Esophagus squamous epithelium (tissue), 5 donors: ENCODE measurements around the gene FOXD4L6. TPM values are rescaled to one million over a fixed set of nuclear protein-coding genes. Genes with fewer than 3 reads are reported as not detected.
"Not testable (repeated sequence)": the region's sequence is repeated elsewhere in the genome, so short reads cannot be mapped to it uniquely, and the experiment has no call there.

Experiments
- DNase-seq: peaks from one replicate; lab custom pipeline; 2025; lab: John Stamatoyannopoulos, UW
- H3K27ac ChIP-seq, 4 donors: fragments of 200-600 bp; sonication (generic); one replicate each; pipeline ENCODE4 v1.5.1; 2016 to 2019; ENCODE audit warnings: mild to moderate bottlenecking in 1 of 4
- H3K27me3 ChIP-seq, 4 donors: fragments of 200-600 bp; sonication (generic); 1 replicate in 3 of 4; 2 replicates in 1 of 4; pipeline versions ENCODE4 v1.5.1 to v1.6.0; 2017 to 2021; ENCODE audit warnings: antibody characterized with exemption in 1 of 4
- H3K36me3 ChIP-seq, 3 donors: fragments of 200-600 bp; sonication (generic); one replicate each; pipeline ENCODE4 v1.5.1; 2016 to 2019
- H3K4me1 ChIP-seq, 3 donors: fragments of 200-600 bp; sonication (generic); one replicate each; pipeline ENCODE4 v1.5.1; 2017 to 2019
- H3K4me3 ChIP-seq, 4 donors: fragments of 200-600 bp; sonication (generic); 1 replicate in 3 of 4; 2 replicates in 1 of 4; pipeline ENCODE4 v1.5.1; 2016 to 2019; ENCODE audit warnings: mild to moderate bottlenecking in 2 of 4, moderate library complexity in 1 of 4
- H3K9me3 ChIP-seq, 3 donors: fragments of 200-600 bp; sonication (generic); one replicate each; pipeline ENCODE4 v1.5.1; 2016 to 2019
- WGBS, 2 donors: methylation state at CpG; one replicate each; pipeline ENCODE4 v1.1.5; 2018; 5-methylcytosine and 5-hydroxymethylcytosine counted together
- intact Hi-C: fragments of 100-400 bp; cut with DNase I; formaldehyde crosslinking; loops from one replicate; pipeline ENCODE4 v1.15.0; 2022
- total RNA-seq, 4 donors: library from RNA; depleted of rRNA; stranded (reverse); fragments of >200 nt; gene quantifications; one replicate each; pipeline ENCODE4 v1.1.0, GENCODE V29; 2016
- donor health status: DM: yes; HTN: yes; CAD: no.

The FOXD4L6 gene
- total RNA-seq, 4 donors from 2014 or later = 0.38 TPM; not detected in 3

GRCh38 chr9:41119311-41119710 is 9.2 kb downstream of the FOXD4L6 start:
- not testable (repeated sequence) for H3K27ac ChIP-seq, DNase-seq
- WGBS, 2 donors = 38 to 50% methylated on average over 7 of the region's 7 CpGs

GRCh38 chr9:41113348-41113747 is 15.1 kb downstream of the FOXD4L6 start:
- DNase-seq = not testable (repeated sequence)
- no CpG with 5 or more reads among the region's 14 CpGs for WGBS, 2 donors

More at GRCh38 chr9:41119311-41119710, 9.2 kb downstream of the FOXD4L6 start:
- H3K9me3 ChIP-seq, intact Hi-C loops, H3K4me3 ChIP-seq, H3K36me3 ChIP-seq, H3K4me1 ChIP-seq: not testable (repeated sequence)
- peaks cover 0 to 23% (median 0%) of the 10 kb centered on the region in 4 donors for H3K27me3 ChIP-seq

GRCh38 chr9:41111414-41111813 is 17.1 kb downstream of the FOXD4L6 start:
- peaks cover 0 to 37% (median 2%) of the 10 kb centered on the region in 4 donors for H3K27me3 ChIP-seq
- intact Hi-C loops, DNase-seq, H3K4me1 ChIP-seq, H3K36me3 ChIP-seq, H3K27ac ChIP-seq, H3K9me3 ChIP-seq, H3K4me3 ChIP-seq: not testable (repeated sequence)
- WGBS, 2 donors = 80 to 81% methylated on average over 11 to 12 of the region's 12 CpGs

More at GRCh38 chr9:41113348-41113747, 15.1 kb downstream of the FOXD4L6 start:
- intact Hi-C loops, H3K9me3 ChIP-seq, H3K4me3 ChIP-seq, H3K4me1 ChIP-seq, H3K27ac ChIP-seq, H3K36me3 ChIP-seq: not testable (repeated sequence)
- H3K27me3 ChIP-seq = peaks cover 0 to 26% (median 0%) of the 10 kb centered on the region in 4 donors

GRCh38 chr9:41110913-41111312 is 17.6 kb downstream of the FOXD4L6 start:
- DNase-seq, intact Hi-C loops, H3K4me3 ChIP-seq, H3K9me3 ChIP-seq, H3K27ac ChIP-seq, H3K4me1 ChIP-seq, H3K36me3 ChIP-seq: not testable (repeated sequence)
- H3K27me3 ChIP-seq = peaks cover 0 to 37% (median 2%) of the 10 kb centered on the region in 4 donors
- WGBS, 2 donors = 35 to 67% methylated on average over 3 to 5 of the region's 10 CpGs

- H3K9me3 ChIP-seq, intact Hi-C loops, H3K4me3 ChIP-seq, H3K36me3 ChIP-seq, H3K4me1 ChIP-seq, DNase-seq, H3K27ac ChIP-seq: not testable (repeated sequence)
- H3K27me3 ChIP-seq = peaks cover 0 to 42% (median 2%) of the 10 kb centered on the region in 4 donors
- WGBS, 2 donors = 15 to 40% methylated on average over 6 to 7 of the region's 13 CpGs
Measured at GRCh38 chr9:41109253-41109652, 19.2 kb downstream of the FOXD4L6 start.

- WGBS, 2 donors = no CpG with 5 or more reads among the region's 22 CpGs
- H3K4me3 ChIP-seq, H3K27ac ChIP-seq, DNase-seq, H3K36me3 ChIP-seq, H3K4me1 ChIP-seq, intact Hi-C loops, H3K9me3 ChIP-seq: not testable (repeated sequence)
- peaks cover 0 to 38% (median 2%) of the 10 kb centered on the region in 4 donors for H3K27me3 ChIP-seq
Measured at GRCh38 chr9:41108816-41109215, 19.7 kb downstream of the FOXD4L6 start.

GRCh38 chr9:41106472-41107116 is 21.9 kb downstream of the FOXD4L6 start:
- H3K9me3 ChIP-seq, H3K4me1 ChIP-seq, H3K4me3 ChIP-seq, DNase-seq, H3K36me3 ChIP-seq, intact Hi-C loops, H3K27ac ChIP-seq: not testable (repeated sequence)
- no CpG with 5 or more reads among the region's 34 CpGs for whole genome bisulfite sequencing, 2 donors
- peaks cover 0 to 33% (median 2%) of the 10 kb centered on the region in 4 donors for H3K27me3 ChIP-seq

GRCh38 chr9:41105557-41106253 is 22.8 kb downstream of the FOXD4L6 start:
- intact Hi-C loops, H3K4me1 ChIP-seq, H3K9me3 ChIP-seq, DNase-seq, H3K4me3 ChIP-seq, H3K27ac ChIP-seq, H3K36me3 ChIP-seq: not testable (repeated sequence)
- peaks cover 0 to 25% (median 2%) of the 10 kb centered on the region in 4 donors for H3K27me3 ChIP-seq
- 64% methylated on average over 3 of the region's 13 CpGs; no CpG with 5 or more reads in 1 of the 2 donors for WGBS, 2 donors

- H3K4me3 ChIP-seq, H3K9me3 ChIP-seq, DNase-seq, intact Hi-C loops, H3K36me3 ChIP-seq, H3K4me1 ChIP-seq, H3K27ac ChIP-seq: not testable (repeated sequence)
- H3K27me3 ChIP-seq = peaks cover 0 to 25% (median 2%) of the 10 kb centered on the region in 4 donors
- WGBS, 2 donors = 30 to 36% methylated on average over 2 to 3 of the region's 19 CpGs
Measured at GRCh38 chr9:41104542-41104941, 23.9 kb downstream of the FOXD4L6 start.

GRCh38 chr9:41100508-41100907 is 28.0 kb downstream of the FOXD4L6 start:
- not testable (repeated sequence) for H3K27me3 ChIP-seq, H3K4me1 ChIP-seq
- 64 to 70% methylated on average over 7 of the region's 7 CpGs for WGBS, 2 donors

GRCh38 chr9:41098759-41099158 is 29.7 kb downstream of the FOXD4L6 start:
- H3K27ac ChIP-seq, H3K36me3 ChIP-seq, H3K9me3 ChIP-seq, H3K4me1 ChIP-seq, H3K4me3 ChIP-seq, H3K27me3 ChIP-seq, DNase-seq, intact Hi-C loops: not testable (repeated sequence)
- WGBS, 2 donors = 44 to 71% methylated on average over 4 of the region's 4 CpGs

More at GRCh38 chr9:41100508-41100907, 28.0 kb downstream of the FOXD4L6 start:
- H3K9me3 ChIP-seq, H3K36me3 ChIP-seq, H3K4me3 ChIP-seq, DNase-seq, intact Hi-C loops, H3K27ac ChIP-seq: not testable (repeated sequence)

- H3K27me3 ChIP-seq, intact Hi-C loops, H3K36me3 ChIP-seq, DNase-seq, H3K4me1 ChIP-seq, H3K4me3 ChIP-seq, H3K27ac ChIP-seq, H3K9me3 ChIP-seq: not testable (repeated sequence)
- WGBS, 2 donors = 28 to 39% methylated on average over 2 of the region's 2 CpGs
Measured at GRCh38 chr9:41095060-41095459, 33.4 kb downstream of the FOXD4L6 start.
